Uterus (tissue), 4 donors: ENCODE measurements around the gene SRP54. TPM values are rescaled to one million over a fixed set of nuclear protein-coding genes. Genes with fewer than 3 reads are reported as not detected.

Experiments used
- DNase-seq, 2 donors: peaks; one replicate each; pipeline ENCODE4 v3.0.0-alpha.2; 2019 to 2020
- H3K27ac ChIP-seq, 2 donors: fragments of 200-600 bp; sonication (generic); 1 replicate in 1 of 2; 2 replicates in 1 of 2; pipeline ENCODE4 v1.5.1; 2016 to 2018
- H3K27me3 ChIP-seq, 2 donors: fragments of 200-600 bp; sonication (generic); one replicate each; pipeline ENCODE4 v1.5.1; 2018 to 2019; ENCODE audit warnings: control low read depth in 1 of 2
- H3K36me3 ChIP-seq, 2 donors: fragments of 200-600 bp; sonication (generic); one replicate each; pipeline ENCODE4 v1.5.1; 2019; ENCODE audit warnings: control low read depth in 1 of 2
- H3K4me1 ChIP-seq, 2 donors: fragments of 200-600 bp; sonication (generic); one replicate each; pipeline ENCODE4 v1.5.1; 2018 to 2019; ENCODE audit warnings: control low read depth in 1 of 2
- H3K4me3 ChIP-seq, 2 donors: fragments of 200-600 bp; sonication (generic); 1 replicate in 1 of 2; 2 replicates in 1 of 2; pipeline ENCODE4 v1.5.1; 2018 to 2019; ENCODE audit warnings: mild to moderate bottlenecking in 1 of 2
- H3K9me3 ChIP-seq, 2 donors: fragments of 200-600 bp; sonication (generic); one replicate each; pipeline ENCODE4 v1.5.1; 2019; ENCODE audit warnings: control low read depth in 1 of 2
- POLR2A ChIP-seq, 2 donors: fragments of 450-650 bp; IDR thresholded peaks; one replicate each; pipeline ENCODE4 v1.6.1; 2016; ENCODE audit warnings: antibody characterized with exemption in 2 of 2, mild to moderate bottlenecking in 1 of 2, moderate library complexity in 1 of 2
- intact Hi-C: fragments of 100-400 bp; cut with DNase I; formaldehyde crosslinking; loops from one replicate; pipeline ENCODE4 v1.15.1; 2023; ENCODE audit warnings: low total_unique reads
- total RNA-seq, 4 donors: library from RNA; depleted of rRNA in 3 of 4; stranded (reverse); fragments of >200 nt in 3 of 4; gene quantifications; one replicate each; pipeline versions ENCODE4 v1.1.0 to v1.2.4, GENCODE V29; 2014 to 2023
- TF ChIP-seq, protein P1 (sequence below), 4 experiments: fragments of 200-600 bp in 2 of 4; fragments of 450-650 bp in 2 of 4; sonication (generic) in 2 of 4; IDR thresholded peaks; one replicate each; pipeline ENCODE4 v1.5.1; 2016 to 2019; ENCODE audit warnings: antibody characterized with exemption in 4 of 4, mild to moderate bottlenecking in 2 of 4, moderate library complexity in 1 of 4
- donor health status: DM: yes; HTN: yes; CAD: no.

The SRP54 gene
- total RNA-seq, 4 donors from 2014 or later, result 41.7 to 219 (median 82.1) TPM

DNA sequence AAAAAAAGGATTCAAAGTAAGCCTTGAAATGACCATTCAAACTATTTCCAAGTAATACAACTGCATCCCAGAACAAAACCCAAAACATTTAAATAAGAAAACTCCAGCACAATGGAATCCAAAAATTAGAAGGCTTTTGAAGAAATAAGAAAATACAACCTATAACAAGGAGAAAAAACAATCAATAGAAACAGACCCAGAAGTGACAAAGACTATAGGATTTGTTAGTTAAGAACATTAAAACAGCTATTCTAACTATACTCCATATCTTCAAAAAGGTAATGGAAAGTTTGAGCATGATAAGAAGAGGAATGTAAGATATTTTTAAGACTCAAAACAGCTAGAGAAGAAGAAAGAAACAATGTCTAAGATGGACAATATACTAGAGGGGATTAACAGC is 39.3 kb upstream of the SRP54 start:
- Histone ChIP-seq H3K36me3 (no peaks in the 10 kb centered on the region), H3K27ac (no peak overlapping the region), H3K4me1 (no peaks in the 10 kb centered on the region), H3K4me3 (no peak overlapping the region), H3K27me3 (no peaks in the 10 kb centered on the region), H3K9me3 (peaks cover 0 to 15% of the 10 kb centered on the region in 2 donors)
- DNase-seq, result no peak
- intact Hi-C loops, result no loop called here
- no peak for TF ChIP-seq POLR2A (IDR thresholded peaks at IDR 0.05)
- TF ChIP-seq, protein P1, sequence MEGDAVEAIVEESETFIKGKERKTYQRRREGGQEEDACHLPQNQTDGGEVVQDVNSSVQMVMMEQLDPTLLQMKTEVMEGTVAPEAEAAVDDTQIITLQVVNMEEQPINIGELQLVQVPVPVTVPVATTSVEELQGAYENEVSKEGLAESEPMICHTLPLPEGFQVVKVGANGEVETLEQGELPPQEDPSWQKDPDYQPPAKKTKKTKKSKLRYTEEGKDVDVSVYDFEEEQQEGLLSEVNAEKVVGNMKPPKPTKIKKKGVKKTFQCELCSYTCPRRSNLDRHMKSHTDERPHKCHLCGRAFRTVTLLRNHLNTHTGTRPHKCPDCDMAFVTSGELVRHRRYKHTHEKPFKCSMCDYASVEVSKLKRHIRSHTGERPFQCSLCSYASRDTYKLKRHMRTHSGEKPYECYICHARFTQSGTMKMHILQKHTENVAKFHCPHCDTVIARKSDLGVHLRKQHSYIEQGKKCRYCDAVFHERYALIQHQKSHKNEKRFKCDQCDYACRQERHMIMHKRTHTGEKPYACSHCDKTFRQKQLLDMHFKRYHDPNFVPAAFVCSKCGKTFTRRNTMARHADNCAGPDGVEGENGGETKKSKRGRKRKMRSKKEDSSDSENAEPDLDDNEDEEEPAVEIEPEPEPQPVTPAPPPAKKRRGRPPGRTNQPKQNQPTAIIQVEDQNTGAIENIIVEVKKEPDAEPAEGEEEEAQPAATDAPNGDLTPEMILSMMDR (IDR thresholded peaks at IDR 0.05), result no peak

DNA sequence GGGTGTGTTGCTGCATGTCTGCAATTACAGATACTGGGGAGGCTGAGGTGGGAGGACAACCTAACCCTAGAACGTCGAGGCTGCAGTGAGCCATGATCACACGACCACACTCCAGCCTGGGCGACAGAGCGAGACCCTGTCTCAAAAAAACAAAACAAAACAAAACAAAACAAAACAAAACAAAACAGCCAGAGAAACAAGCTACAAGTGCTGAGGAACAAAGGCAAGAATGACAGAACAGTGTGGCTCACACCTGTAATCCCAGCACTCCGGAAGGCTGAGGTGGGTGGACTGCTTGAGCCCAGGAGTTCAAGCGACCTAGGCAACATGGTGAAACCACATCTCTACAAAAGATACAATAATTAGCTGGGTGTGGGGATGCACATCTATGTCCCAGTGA is 38.0 kb upstream of the SRP54 start:
- intact Hi-C loops, result no loop called here
- TF ChIP-seq, protein P1 (IDR thresholded peaks at IDR 0.05), result no peak
- TF ChIP-seq POLR2A (IDR thresholded peaks at IDR 0.05), result no peak
- H3K4me3 ChIP-seq, result no peak overlapping the region
- no peak overlapping the region for H3K27ac ChIP-seq
- no peak for DNase-seq
- no peaks in the 10 kb centered on the region for H3K36me3 ChIP-seq
- H3K4me1 ChIP-seq, result no peaks in the 10 kb centered on the region
- peaks cover 0 to 15% of the 10 kb centered on the region in 2 donors for H3K9me3 ChIP-seq
- no peaks in the 10 kb centered on the region for H3K27me3 ChIP-seq

DNA sequence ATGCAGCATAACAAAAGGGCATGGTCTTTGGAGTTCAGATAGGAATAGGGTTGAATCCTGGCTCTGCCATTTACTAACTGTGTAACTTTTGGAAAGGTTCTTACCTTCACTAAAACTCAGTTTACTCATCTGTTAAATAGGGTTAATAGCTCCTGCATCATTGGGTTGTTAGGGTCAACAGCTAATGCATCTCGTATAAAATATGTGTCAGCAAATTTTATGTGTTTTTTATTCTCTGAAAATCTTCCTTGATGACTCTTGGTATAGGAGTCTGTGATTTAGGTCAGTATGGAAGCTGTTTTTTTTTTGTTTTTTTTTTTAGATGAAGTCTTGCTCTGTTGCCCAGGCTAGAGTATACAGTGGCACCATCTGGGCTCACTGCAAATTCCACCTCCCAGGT is 36.1 kb upstream of the SRP54 start:
- intact Hi-C loops, result no loop called here
- Histone ChIP-seq H3K9me3 (peaks cover 0 to 15% of the 10 kb centered on the region in 2 donors), H3K36me3 (no peaks in the 10 kb centered on the region), H3K4me1 (no peaks in the 10 kb centered on the region), H3K27ac (no peak overlapping the region), H3K4me3 (no peak overlapping the region), H3K27me3 (no peaks in the 10 kb centered on the region)
- TF ChIP-seq POLR2A (IDR thresholded peaks at IDR 0.05), result no peak
- TF ChIP-seq, protein P1 (IDR thresholded peaks at IDR 0.05), result no peak
- no peak for DNase-seq

DNA sequence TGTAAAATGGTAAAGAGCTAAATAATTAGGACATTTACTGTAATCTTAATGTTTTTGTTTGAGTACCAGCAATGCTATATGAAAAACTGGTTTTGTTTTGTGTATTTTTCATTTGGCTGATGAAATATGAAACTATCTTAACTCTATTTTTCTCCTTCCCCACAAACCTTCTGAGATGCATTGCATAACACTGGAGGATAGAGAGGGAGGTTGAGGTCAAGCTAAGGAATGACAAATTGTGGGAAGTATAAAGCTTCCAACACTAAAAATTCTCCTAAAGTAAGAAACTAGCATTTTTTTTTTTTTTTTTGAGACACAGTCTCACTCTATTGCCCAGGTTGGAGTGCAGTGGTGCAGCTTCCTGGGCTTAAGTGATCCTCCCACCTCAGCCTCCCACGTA is 31.5 kb upstream of the SRP54 start:
- Histone ChIP-seq H3K4me1 (no peaks in the 10 kb centered on the region), H3K27me3 (no peaks in the 10 kb centered on the region), H3K9me3 (no peaks in the 10 kb centered on the region), H3K4me3 (no peak overlapping the region), H3K27ac (no peak overlapping the region), H3K36me3 (no peaks in the 10 kb centered on the region)
- intact Hi-C loops, result no loop called here
- DNase-seq, result no peak
- TF ChIP-seq POLR2A (IDR thresholded peaks at IDR 0.05), result no peak
- TF ChIP-seq, protein P1 (IDR thresholded peaks at IDR 0.05), result no peak

DNA sequence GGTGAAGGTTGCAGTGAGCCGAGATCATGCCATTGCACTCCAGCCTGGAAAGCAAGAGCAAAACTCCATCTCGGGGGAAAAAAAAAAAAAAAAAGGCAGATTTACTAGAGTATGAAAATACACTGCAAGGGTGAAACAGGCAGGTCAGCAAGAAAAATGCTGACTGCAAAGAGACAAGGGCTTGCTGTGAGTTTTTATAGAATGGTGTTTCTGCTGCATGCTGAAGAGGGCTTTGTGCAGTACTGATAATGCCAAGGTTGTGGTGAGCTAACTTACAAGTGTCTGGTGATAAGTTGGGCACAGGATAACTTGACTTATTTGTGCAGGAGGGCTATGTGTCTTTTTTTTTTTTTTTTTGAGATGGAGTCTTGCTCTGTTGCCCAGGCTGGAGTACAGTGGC is 25.9 kb upstream of the SRP54 start:
- no peak for DNase-seq
- Histone ChIP-seq H3K36me3 (no peaks in the 10 kb centered on the region), H3K4me1 (no peaks in the 10 kb centered on the region), H3K27ac (no peak overlapping the region), H3K27me3 (no peaks in the 10 kb centered on the region), H3K9me3 (no peaks in the 10 kb centered on the region), H3K4me3 (no peak overlapping the region)
- intact Hi-C loops, result no loop called here
- TF ChIP-seq, protein P1 (IDR thresholded peaks at IDR 0.05), result no peak
- TF ChIP-seq POLR2A (IDR thresholded peaks at IDR 0.05), result no peak
